GM15510 (cell line): Measurements from ENCODE around the gene VSTM2L.

Experiments used
- POLR2A ChIP-seq: IDR thresholded peaks from 3 replicates; pipeline ENCODE4 v1.6.1; 2011; ENCODE audit warnings: borderline replicate concordance; ENCODE audit not compliant: insufficient read length; ENCODE audit errors: extremely low read depth

Gene VSTM2L

GRCh38 chr20:37934634-37935375, 31.9 kb downstream of the VSTM2L start:
- TF ChIP-seq POLR2A = no peak

- no peak for TF ChIP-seq POLR2A
Observed at GRCh38 chr20:37935435-37935834, 32.5 kb downstream of the VSTM2L start.

GRCh38 chr20:37936041-37936440, 33.1 kb downstream of the VSTM2L start:
- no peak for TF ChIP-seq POLR2A

GRCh38 chr20:37936451-37936850, 33.5 kb downstream of the VSTM2L start:
- TF ChIP-seq POLR2A = no peak

GRCh38 chr20:37937686-37938085, 34.8 kb downstream of the VSTM2L start:
- TF ChIP-seq POLR2A = no peak

- TF ChIP-seq POLR2A = no peak
Observed at GRCh38 chr20:37938181-37938750, 35.3 kb downstream of the VSTM2L start.

GRCh38 chr20:37938954-37939353, 36.0 kb downstream of the VSTM2L start:
- no peak for TF ChIP-seq POLR2A

- TF ChIP-seq POLR2A = no peak
Observed at GRCh38 chr20:37939701-37940560, 37.0 kb downstream of the VSTM2L start.

GRCh38 chr20:37940858-37941257, 37.9 kb downstream of the VSTM2L start:
- TF ChIP-seq POLR2A = no peak

GRCh38 chr20:37941332-37941731, 38.4 kb downstream of the VSTM2L start:
- TF ChIP-seq POLR2A = no peak

GRCh38 chr20:37941992-37942391, 39.1 kb downstream of the VSTM2L start:
- no peak for TF ChIP-seq POLR2A

- no peak for TF ChIP-seq POLR2A
Observed at GRCh38 chr20:37943033-37943432, 40.1 kb downstream of the VSTM2L start.

- TF ChIP-seq POLR2A = no peak
Observed at GRCh38 chr20:37943501-37944455, 40.9 kb downstream of the VSTM2L start.

GRCh38 chr20:37944456-37944981, 41.6 kb downstream of the VSTM2L start:
- no peak for TF ChIP-seq POLR2A
